ENCODE results near the gene MAP7D2. TPM values are rescaled to one million over a fixed set of nuclear protein-coding genes. Genes with fewer than 3 reads are reported as not detected.

Gene MAP7D2
- total RNA-seq, 1 experiment from 2014 or later = 0.15 TPM

- ATAC-seq (no peak), DNase-seq (ENCODE audit: low read depth, low spot score) (no peak)
- no peaks in the 10 kb centered on the region for H4K20me1 ChIP-seq (ENCODE audit: insufficient read depth)
- peaks cover 0 to 8% of the 10 kb centered on the region in 2 experiments; a peak in 3 of 4 replicates for H3K4me1 ChIP-seq (ENCODE audit: control insufficient read depth in 1 of 2, insufficient read depth in 2 of 2, low read length in 2 of 2)
- ChIA-PET POLR2A (no interaction called here), CTCF (no interaction called here), RAD21 (ENCODE audit: low non-redundant PET in 1 of 2, low total read pairs in 2 of 2, uncharacterized antibody in 2 of 2, unreplicated experiment in 2 of 2) (no interaction called here)
- no TSS peak for BruUV-seq (replicated peaks)
- no peak overlapping the region for H3K9ac ChIP-seq (ENCODE audit: low read length)
- intact Hi-C loops (cut with micrococcal nuclease) = no loop called here
- H3K9me2 ChIP-seq (ENCODE audit: insufficient read depth) = no peaks in the 10 kb centered on the region
- no peaks in the 10 kb centered on the region for H3K27me3 ChIP-seq (ENCODE audit: insufficient read depth, low read length)
- TF ChIP-seq FOSL1 (IDR thresholded peaks at IDR 0.05; ENCODE audit: low read depth) (no peak), CBX3 (IDR thresholded peaks at IDR 0.05; ENCODE audit: low read depth) (no peak), TCF7L2 (IDR thresholded peaks at IDR 0.05; ENCODE audit: borderline replicate concordance, extremely low read depth, insufficient read depth, insufficient read length) (no peak), MAX (IDR thresholded peaks at IDR 0.05) (no peak), YY1 (IDR thresholded peaks at IDR 0.05; ENCODE audit: extremely low read depth, insufficient replicate concordance, low read depth, low read length) (no peak), ZNF274 (IDR thresholded peaks at IDR 0.05; ENCODE audit: low read depth, low read length) (no peak), ELF1 (IDR thresholded peaks at IDR 0.05; ENCODE audit: borderline replicate concordance, low read depth) (no peak), REST (IDR thresholded peaks at IDR 0.05; ENCODE audit: low read depth) (no peak), JUND (IDR thresholded peaks at IDR 0.05) (no peak), CTCF (IDR thresholded peaks at IDR 0.05 in 2 of 3, conservative IDR thresholded peaks at IDR 0.05 in 1 of 3; ENCODE audit: borderline replicate concordance in 1 of 3, insufficient read depth in 1 of 3, low read depth in 2 of 3, low read length in 2 of 3) (no peak), CEBPB (IDR thresholded peaks at IDR 0.05; ENCODE audit: low read depth) (no peak), SIN3A (IDR thresholded peaks at IDR 0.05; ENCODE audit: low read depth) (no peak), EGR1 (IDR thresholded peaks at IDR 0.05; ENCODE audit: low read depth) (no peak), ZFX (IDR thresholded peaks at IDR 0.05) (no peak), ATF3 (IDR thresholded peaks at IDR 0.05) (no peak), POLR2AphosphoS5 (IDR thresholded peaks at IDR 0.05; ENCODE audit: low read depth, low read length) (no peak)
- H3K27ac ChIP-seq (ENCODE audit: low read depth, low read length) = no peak overlapping the region
- no peaks in the 10 kb centered on the region for H3K36me3 ChIP-seq (ENCODE audit: control insufficient read depth in 1 of 2, insufficient read depth in 2 of 2, low read length in 2 of 2)
- no peaks in the 10 kb centered on the region for H3K79me2 ChIP-seq (ENCODE audit: insufficient read depth, low read length)
- no peaks in the 10 kb centered on the region for H3K9me3 ChIP-seq (ENCODE audit: control insufficient read depth in 1 of 2, insufficient read depth in 1 of 2, low read depth in 1 of 2, low read length in 2 of 2)
- no peak overlapping the region for H3K4me2 ChIP-seq (ENCODE audit: low read length)
- H3K4me3 ChIP-seq (replicated peaks in 1 of 2; ENCODE audit: low read depth in 1 of 2, low read length in 2 of 2) = no peak overlapping the region
- no peak overlapping the region for H2AFZ ChIP-seq (ENCODE audit: low read depth, low read length, poor library complexity, severe bottlenecking)
These were observed 575 bp downstream of the MAP7D2 start for GRCh38 chrX:20116087-20116576.

Measured in HCT116 (cell line).